HCT116 (cell line): Measurements from ENCODE around the gene TMEM266. TPM values are rescaled to one million over a fixed set of nuclear protein-coding genes. Genes with fewer than 3 reads are reported as not detected.

Source experiments
- ATAC-seq: fragments of 200-7000 bp; cut with Tn5 transposase; 2 replicates; pipeline ENCODE4 v1.9.1; 2020; ENCODE audit warnings: mild to moderate bottlenecking, moderate library complexity
- BruUV-seq: library from RNA; stranded (reverse); fragments of 400-500 nt; replicated peaks from 2 replicates; lab custom pipeline; 2021; lab: Mats Ljungman, UMichigan
- CTCF ChIA-PET: fragments of 300-600 bp; sonication (Branson Sonifier 250); formaldehyde crosslinking; loops from one replicate; lab custom pipeline; 2021; ENCODE audit warnings: antibody characterized with exemption; lab: Charles Lee
- POLR2A ChIA-PET: fragments of 300-600, 350-600 bp; sonication (Branson Sonifier 250); formaldehyde crosslinking; loops from one replicate; lab custom pipeline; 2021; ENCODE audit warnings: antibody characterized with exemption; lab: Charles Lee
- RAD21 ChIA-PET, 2 experiments: fragments of 300-600 bp; sonication (Branson Sonifier 250); formaldehyde crosslinking; loops; one replicate each; lab custom pipeline; 2023; ENCODE audit warnings: low total read pairs in 2 of 2; ENCODE audit not compliant: uncharacterized antibody in 2 of 2, unreplicated experiment in 2 of 2, low non-redundant PET in 1 of 2; lab: Charles Lee
- DNase-seq: peaks from one replicate; pipeline ENCODE4 v3.0.0-alpha.2; 2010; ENCODE audit warnings: low read depth, low spot score
- H2AFZ ChIP-seq: fragments of 200-600 bp; shearing (Covaris generic), sonication (generic); 2 replicates; pipeline ENCODE4 v1.6.1; 2017; ENCODE audit warnings: low read depth, mixed run types, mixed read lengths, antibody characterized with exemption, low read length; ENCODE audit not compliant: poor library complexity, severe bottlenecking
- H3K27ac ChIP-seq: 2 replicates; pipeline ENCODE4 v1.5.1; 2012; ENCODE audit warnings: low read depth, low read length
- H3K27me3 ChIP-seq: fragments of 200-600 bp; sonication (generic); 2 replicates; pipeline ENCODE4 v1.6.1; 2016; ENCODE audit warnings: mixed run types, low read length, mixed read lengths; ENCODE audit not compliant: insufficient read depth
- H3K36me3 ChIP-seq, 2 experiments: fragments of 200-500 bp in 1 of 2; fragments of 200-600 bp in 1 of 2; sonication (Bioruptor generic) in 1 of 2; sonication (generic) in 1 of 2; 2 replicates each; pipeline versions ENCODE4 v1.5.1 to v1.6.1; 2014 to 2016; ENCODE audit warnings: low read length in 2 of 2, inconsistent platforms in 1 of 2, mixed read lengths in 1 of 2, mixed run types in 1 of 2; ENCODE audit not compliant: insufficient read depth in 2 of 2, control insufficient read depth in 1 of 2
- H3K4me1 ChIP-seq, 2 experiments: fragments of 200-600 bp in 1 of 2; sonication (generic) in 1 of 2; 2 replicates each; pipeline versions ENCODE4 v1.5.1 to v1.6.1; 2012 to 2017; ENCODE audit warnings: low read length in 2 of 2, inconsistent platforms in 1 of 2, mild to moderate bottlenecking in 1 of 2, mixed read lengths in 1 of 2, mixed run types in 1 of 2, moderate library complexity in 1 of 2; ENCODE audit not compliant: insufficient read depth in 2 of 2, control insufficient read depth in 1 of 2
- H3K4me2 ChIP-seq: fragments of 200-600 bp; sonication (generic); 2 replicates; pipeline ENCODE4 v1.6.1; 2017; ENCODE audit warnings: mixed run types, low read length, mixed read lengths
- H3K4me3 ChIP-seq, 2 experiments: fragments of 200-600 bp in 1 of 2; sonication (generic) in 1 of 2; replicated peaks in 1 of 2; 2 replicates each; pipeline ENCODE4 v1.5.1; 2011 to 2016; ENCODE audit warnings: low read length in 2 of 2, control low read depth in 1 of 2, low read depth in 1 of 2, mild to moderate bottlenecking in 1 of 2, mixed read lengths in 1 of 2, mixed run types in 1 of 2
- H3K79me2 ChIP-seq: fragments of 200-600 bp; sonication (generic); 2 replicates; pipeline ENCODE4 v1.6.1; 2017; ENCODE audit warnings: mild to moderate bottlenecking, mixed run types, low read length, moderate library complexity, mixed read lengths; ENCODE audit not compliant: insufficient read depth
- H3K9ac ChIP-seq: fragments of 200-600 bp; sonication (generic); 2 replicates; pipeline ENCODE4 v1.6.1; 2016; ENCODE audit warnings: low read length, mixed read lengths
- H3K9me2 ChIP-seq: fragments of 200-600 bp; sonication (generic), shearing (Covaris generic); 2 replicates; pipeline ENCODE4 v1.6.1; 2017; ENCODE audit warnings: mixed run types, mild to moderate bottlenecking, moderate library complexity; ENCODE audit not compliant: insufficient read depth
- H3K9me3 ChIP-seq, 2 experiments: fragments of 200-500 bp in 1 of 2; fragments of 200-600 bp in 1 of 2; sonication (Bioruptor generic) in 1 of 2; sonication (generic) in 1 of 2; 2 replicates each; pipeline ENCODE4 v1.6.1; 2014 to 2017; ENCODE audit warnings: low read length in 2 of 2, mixed read lengths in 2 of 2, inconsistent platforms in 1 of 2, low read depth in 1 of 2, mild to moderate bottlenecking in 1 of 2, mixed run types in 1 of 2, moderate library complexity in 1 of 2; ENCODE audit not compliant: control insufficient read depth in 1 of 2, insufficient read depth in 1 of 2
- H4K20me1 ChIP-seq: fragments of 200-600 bp; sonication (generic), shearing (Covaris generic); 2 replicates; pipeline ENCODE4 v1.6.1; 2017; ENCODE audit warnings: mixed run types, mild to moderate bottlenecking, moderate library complexity; ENCODE audit not compliant: insufficient read depth
- ATF3 ChIP-seq: IDR thresholded peaks from 2 replicates; pipeline ENCODE4 v1.6.1; 2012
- CEBPB ChIP-seq: IDR thresholded peaks from 2 replicates; pipeline ENCODE4 v1.6.1; 2012; ENCODE audit warnings: low read depth
- CTCF ChIP-seq, 3 experiments: fragments of 200-600 bp in 1 of 3; sonication (generic) in 1 of 3; IDR thresholded peaks in 2 of 3; conservative IDR thresholded peaks in 1 of 3; 2 replicates each; pipeline ENCODE4 v1.5.1; 2012 to 2017; ENCODE audit warnings: low read depth in 2 of 3, low read length in 2 of 3, antibody characterized with exemption in 1 of 3, borderline replicate concordance in 1 of 3, control low read depth in 1 of 3, mild to moderate bottlenecking in 1 of 3, mixed read lengths in 1 of 3, mixed run types in 1 of 3, moderate library complexity in 1 of 3; ENCODE audit not compliant: insufficient read depth in 1 of 3
- EZH2phosphoT487 ChIP-seq: fragments of 200-600 bp; IDR thresholded peaks from 2 replicates; pipeline ENCODE4 v1.6.1; 2018; ENCODE audit warnings: antibody characterized with exemption, borderline replicate concordance
- FOSL1 ChIP-seq: IDR thresholded peaks from 2 replicates; pipeline ENCODE4 v1.6.1; 2012; ENCODE audit warnings: low read depth
- JUND ChIP-seq: IDR thresholded peaks from 2 replicates; pipeline ENCODE4 v1.6.1; 2012
- RAD21 ChIP-seq: IDR thresholded peaks from 2 replicates; pipeline ENCODE4 v1.6.1; 2012; ENCODE audit warnings: low read depth, mild to moderate bottlenecking
- REST ChIP-seq: IDR thresholded peaks from 2 replicates; pipeline ENCODE4 v1.6.1; 2012; ENCODE audit warnings: low read depth
- SIN3A ChIP-seq: IDR thresholded peaks from 2 replicates; pipeline ENCODE4 v1.6.1; 2012; ENCODE audit warnings: low read depth
- TCF7L2 ChIP-seq: IDR thresholded peaks from 2 replicates; pipeline ENCODE4 v1.7.0; 2011; ENCODE audit warnings: borderline replicate concordance, inconsistent platforms; ENCODE audit not compliant: insufficient read depth, insufficient read length; ENCODE audit errors: extremely low read depth
- ZFX ChIP-seq: fragments of 450-650 bp; IDR thresholded peaks from 2 replicates; pipeline ENCODE4 v1.6.1; 2017
- ZNF274 ChIP-seq: fragments of 200-500 bp; sonication (Bioruptor generic); IDR thresholded peaks from 2 replicates; pipeline ENCODE4 v1.6.1; 2014; ENCODE audit warnings: mild to moderate bottlenecking, low read depth, low read length, inconsistent platforms
- intact Hi-C: fragments of 100-400 bp; cut with micrococcal nuclease; formaldehyde crosslinking; loops from 2 replicates; pipeline ENCODE4 v1.10.0; 2022
- total RNA-seq: library from RNA; stranded (reverse); gene quantifications from one replicate; pipeline ENCODE4 v1.2.1, GENCODE V29; 2021; ENCODE audit not compliant: unreplicated experiment
- TF ChIP-seq, protein P1 (sequence below): IDR thresholded peaks from 2 replicates; pipeline ENCODE4 v1.6.1; 2011; ENCODE audit warnings: mild to moderate bottlenecking, low read length, moderate library complexity; ENCODE audit not compliant: insufficient replicate concordance; ENCODE audit errors: extremely low read depth
- TF ChIP-seq, protein P2 (sequence below): IDR thresholded peaks from 2 replicates; pipeline ENCODE4 v1.6.1; 2012

Gene TMEM266
- total RNA-seq, 1 experiment from 2014 or later, result 0.91 TPM

DNA sequence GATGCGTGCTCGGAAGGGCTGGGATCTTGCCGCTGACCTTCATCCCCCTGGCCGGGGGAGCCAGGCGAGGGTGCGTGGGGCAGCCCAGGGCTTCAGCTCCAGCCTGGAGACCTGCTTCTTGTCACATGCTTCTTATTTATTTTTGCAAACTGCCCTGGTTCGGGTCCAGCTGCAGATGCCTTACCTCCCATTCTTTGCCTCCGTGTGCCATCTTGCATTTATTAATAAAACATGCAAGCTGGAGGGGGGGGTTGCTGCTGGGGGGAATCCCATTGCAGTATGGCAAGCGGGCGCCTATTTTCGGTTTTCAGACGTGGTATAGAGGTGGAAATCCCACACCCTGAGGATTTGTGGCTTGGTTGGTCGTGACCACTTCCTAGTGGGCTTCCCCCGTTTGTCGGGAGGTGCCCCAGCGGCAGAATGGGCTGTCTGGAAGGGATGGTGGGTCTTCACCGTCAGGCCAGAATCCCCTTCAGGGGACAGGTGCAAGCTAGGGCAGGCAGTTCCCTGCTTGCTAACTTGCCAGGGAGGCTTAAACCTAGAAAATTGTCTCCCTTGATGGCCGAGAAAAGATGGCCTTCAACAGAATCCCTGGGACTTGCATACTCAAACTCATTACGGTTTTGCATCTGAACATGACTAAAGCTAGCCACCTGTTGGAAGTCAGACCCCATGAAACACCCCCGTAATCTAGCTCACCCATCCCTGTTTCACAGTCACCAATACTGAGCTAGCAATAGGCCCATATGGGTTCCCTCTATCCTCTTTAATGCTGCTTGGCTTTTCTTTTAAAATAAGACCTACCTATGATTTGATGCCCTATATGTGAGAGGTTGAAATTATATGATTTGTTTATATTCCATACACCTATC lies 569 bp downstream of the TMEM266 start (continued):
- TF ChIP-seq, protein P1, sequence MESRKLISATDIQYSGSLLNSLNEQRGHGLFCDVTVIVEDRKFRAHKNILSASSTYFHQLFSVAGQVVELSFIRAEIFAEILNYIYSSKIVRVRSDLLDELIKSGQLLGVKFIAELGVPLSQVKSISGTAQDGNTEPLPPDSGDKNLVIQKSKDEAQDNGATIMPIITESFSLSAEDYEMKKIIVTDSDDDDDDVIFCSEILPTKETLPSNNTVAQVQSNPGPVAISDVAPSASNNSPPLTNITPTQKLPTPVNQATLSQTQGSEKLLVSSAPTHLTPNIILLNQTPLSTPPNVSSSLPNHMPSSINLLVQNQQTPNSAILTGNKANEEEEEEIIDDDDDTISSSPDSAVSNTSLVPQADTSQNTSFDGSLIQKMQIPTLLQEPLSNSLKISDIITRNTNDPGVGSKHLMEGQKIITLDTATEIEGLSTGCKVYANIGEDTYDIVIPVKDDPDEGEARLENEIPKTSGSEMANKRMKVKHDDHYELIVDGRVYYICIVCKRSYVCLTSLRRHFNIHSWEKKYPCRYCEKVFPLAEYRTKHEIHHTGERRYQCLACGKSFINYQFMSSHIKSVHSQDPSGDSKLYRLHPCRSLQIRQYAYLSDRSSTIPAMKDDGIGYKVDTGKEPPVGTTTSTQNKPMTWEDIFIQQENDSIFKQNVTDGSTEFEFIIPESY, result no peak

GRCh38 chr15:76061700-76062099 lies 1.9 kb downstream of the TMEM266 start:
- Histone ChIP-seq H3K4me2 (no peak overlapping the region), H3K36me3 (no peaks in the 10 kb centered on the region), H3K4me1 (peaks cover 8 to 27% of the 10 kb centered on the region in 2 experiments), H3K9me3 (no peaks in the 10 kb centered on the region), H3K79me2 (no peaks in the 10 kb centered on the region), H3K27ac (no peak overlapping the region), H2AFZ (no peak overlapping the region), H4K20me1 (no peaks in the 10 kb centered on the region), H3K27me3 (peaks cover 22% of the 10 kb centered on the region), H3K9ac (no peak overlapping the region), H3K9me2 (peaks cover 4% of the 10 kb centered on the region), H3K4me3 (no peak overlapping the region)
- intact Hi-C loops, result no loop called here
- no TSS peak for BruUV-seq
- ATAC-seq, result no peak
- TF ChIP-seq SIN3A, result no peak
- TF ChIP-seq CEBPB, result no peak
- TF ChIP-seq, protein P2, sequence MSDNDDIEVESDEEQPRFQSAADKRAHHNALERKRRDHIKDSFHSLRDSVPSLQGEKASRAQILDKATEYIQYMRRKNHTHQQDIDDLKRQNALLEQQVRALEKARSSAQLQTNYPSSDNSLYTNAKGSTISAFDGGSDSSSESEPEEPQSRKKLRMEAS, result no peak
- no peak for TF ChIP-seq REST
- TF ChIP-seq ZNF274, result no peak
- TF ChIP-seq RAD21, result no peak
- TF ChIP-seq CTCF (IDR thresholded peaks at IDR 0.05 in 2 of 3, conservative IDR thresholded peaks at IDR 0.05 in 1 of 3; ENCODE audit: borderline replicate concordance in 1 of 3, insufficient read depth in 1 of 3, low read depth in 2 of 3, low read length in 2 of 3), result no peak
- no peak for TF ChIP-seq FOSL1
- no peak for TF ChIP-seq JUND
- TF ChIP-seq TCF7L2, result no peak
- TF ChIP-seq ATF3, result no peak
- TF ChIP-seq EZH2phosphoT487, result no peak
- TF ChIP-seq ZFX, result no peak
- ChIA-PET CTCF (interaction anchor here (2.5 kb wide), 1 partner anchor 78 kb away, joined by 8 read pairs; no protein-coding TSS in a partner anchor), POLR2A (no interaction called here), RAD21 (no interaction called here)
- no peak for DNase-seq
